ENCODE results near the gene MFGE8.

MFGE8 gene

GRCh38 chr15:88897456-88898194, 15.6 kb downstream of the MFGE8 start:
- DNase-seq, result peak; percentile 70 to 83

- no peak for DNase-seq
Observed at GRCh38 chr15:88897142-88897455, 16.1 kb downstream of the MFGE8 start.

DNA sequence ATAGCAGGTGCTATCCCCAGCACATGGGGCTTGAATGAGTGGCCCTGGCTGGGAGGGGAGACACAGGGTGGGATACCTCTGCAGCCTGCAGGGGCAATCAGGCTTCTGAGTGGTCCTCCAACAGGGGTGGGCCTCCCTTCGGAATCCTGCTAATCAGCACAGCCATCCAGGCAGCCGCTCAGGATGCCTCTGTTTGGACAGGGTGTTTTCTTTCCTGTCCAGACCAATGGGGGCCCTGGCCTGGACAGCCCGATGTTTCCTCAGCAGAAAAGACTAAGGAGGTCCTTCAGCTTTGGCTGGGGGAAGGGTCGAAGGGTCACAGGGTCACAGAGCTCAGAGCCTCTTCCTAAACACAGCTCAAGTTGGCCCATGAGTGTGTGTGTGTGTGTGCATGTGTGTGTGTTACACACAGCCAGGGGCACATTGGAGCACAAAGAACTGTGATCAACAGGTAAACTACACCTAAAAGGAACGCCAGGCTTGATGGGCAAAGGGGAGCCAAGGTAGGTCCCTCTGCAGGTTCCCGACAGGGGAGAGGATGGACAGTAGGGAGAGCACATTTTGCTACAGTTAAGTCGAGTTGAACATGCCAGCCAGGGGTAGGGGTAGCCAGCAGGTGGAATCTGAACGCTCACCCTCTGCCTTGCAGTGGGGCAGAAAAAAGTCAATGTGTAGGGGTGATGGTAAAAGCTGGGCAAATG, 16.7 kb downstream of the MFGE8 start:
- DNase-seq, result no peak

GRCh38 chr15:88894819-88895767, 18.1 kb downstream of the MFGE8 start, which contains the start of gene HAPLN3:
Gene HAPLN3 (minus strand): TSS chr15:88895544. CDS start chr15:88887298, 8,246 bp downstream.
- DNase-seq, result peak; percentile 26 to 47

DNA sequence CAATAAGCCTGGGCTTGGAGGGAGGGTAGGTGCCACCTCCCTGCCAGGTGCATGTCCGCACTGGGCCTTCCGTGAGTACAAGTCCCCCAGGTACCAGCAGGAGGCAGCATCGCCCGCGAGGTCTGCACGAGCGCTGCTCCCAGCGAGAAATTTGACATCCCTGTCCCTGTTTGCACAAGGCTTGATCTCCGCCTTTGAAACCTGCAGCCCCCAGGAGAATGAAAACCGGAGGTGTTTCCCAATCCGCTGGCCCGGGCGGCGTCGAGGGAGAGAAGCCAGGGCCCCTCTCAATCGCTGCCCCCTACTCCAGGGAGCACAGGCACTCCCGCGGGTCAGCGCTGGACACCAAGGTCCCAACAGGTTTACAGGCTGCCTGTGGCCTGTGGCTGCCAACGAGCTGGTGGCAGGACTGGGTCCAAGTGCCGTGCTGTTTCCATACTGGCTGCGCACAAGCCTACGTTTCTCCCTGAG, 18.8 kb downstream of the MFGE8 start:
- DNase-seq, result peak; percentile 42 to 70

- peak in 1 of 2 experiments; percentile 30 for DNase-seq
Observed at GRCh38 chr15:88891540-88892254, 21.5 kb downstream of the MFGE8 start.

- DNase-seq, result no peak
Observed at GRCh38 chr15:88890495-88890894, 22.7 kb downstream of the MFGE8 start.

GRCh38 chr15:88888719-88889118, 24.5 kb downstream of the MFGE8 start:
- DNase-seq, result no peak

- DNase-seq, result no peak
Observed at GRCh38 chr15:88887068-88887580, 26.1 kb downstream of the MFGE8 start.

DNA sequence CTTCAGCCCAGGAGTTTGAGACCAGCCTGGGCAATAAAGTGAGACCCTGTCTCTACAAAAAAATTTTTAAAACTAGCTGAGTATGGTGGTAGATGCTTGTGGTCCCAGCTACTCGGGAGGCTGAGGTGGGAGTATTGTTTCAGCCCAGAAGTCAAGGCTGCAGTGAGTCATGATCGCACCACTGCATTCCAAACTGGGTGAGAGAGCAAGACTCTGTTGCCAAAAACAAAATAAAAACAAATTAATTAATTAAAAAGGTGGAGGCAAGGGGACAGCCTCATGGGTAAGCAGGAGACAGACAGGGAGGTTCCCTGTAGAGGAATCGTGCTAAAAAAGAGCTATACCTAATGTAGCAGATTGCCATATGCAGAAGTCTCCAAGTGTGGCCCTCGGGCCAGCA, 30.4 kb downstream of the MFGE8 start:
- no peak for DNase-seq

DNA sequence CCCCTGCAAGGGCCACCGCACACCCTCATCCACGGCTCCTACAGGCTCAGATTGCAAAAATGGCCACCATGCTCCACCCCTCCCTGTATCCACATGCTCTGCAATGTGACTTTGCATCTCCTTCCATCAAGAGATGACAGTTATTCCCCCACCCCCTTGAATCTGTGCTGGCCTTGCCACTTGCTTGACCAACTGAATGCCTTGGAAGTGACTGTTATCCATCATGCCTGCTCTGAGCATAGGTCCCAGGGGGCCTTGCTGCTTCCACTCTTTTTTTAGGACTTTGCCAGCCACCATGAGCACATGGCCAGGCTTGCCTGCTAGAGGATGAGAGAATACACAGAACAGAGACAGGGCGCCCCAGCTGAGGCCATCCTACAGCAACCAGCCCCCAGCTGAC, 31.4 kb downstream of the MFGE8 start:
- DNase-seq, result no peak

GRCh38 chr15:88880944-88881740, 32.0 kb downstream of the MFGE8 start:
- DNase-seq, result no peak

DNA sequence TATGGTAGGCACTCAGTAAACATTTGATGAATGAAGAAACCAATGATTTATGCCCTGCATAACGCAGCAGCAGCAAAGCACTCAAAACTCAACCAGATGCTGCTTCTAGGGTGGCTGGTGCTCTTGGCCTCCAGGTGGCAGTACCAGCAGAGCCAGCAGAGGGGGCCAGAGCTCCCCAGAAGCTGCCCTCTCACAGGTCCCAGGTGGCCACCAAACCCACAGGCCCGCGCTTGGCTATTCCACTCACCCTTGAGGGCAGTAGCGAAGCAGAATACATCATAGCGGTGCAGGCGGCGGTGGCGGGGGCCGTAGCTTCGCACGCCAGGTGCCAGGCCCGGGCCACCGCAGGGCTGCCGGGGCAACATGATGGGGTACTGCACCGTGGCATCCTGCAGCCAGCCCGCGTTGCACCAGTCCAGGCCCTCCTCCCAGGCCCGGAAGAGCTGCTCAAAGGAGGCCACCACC, 34.4 kb downstream of the MFGE8 start:
- peak; percentile 82 to 96 for DNase-seq

DNA sequence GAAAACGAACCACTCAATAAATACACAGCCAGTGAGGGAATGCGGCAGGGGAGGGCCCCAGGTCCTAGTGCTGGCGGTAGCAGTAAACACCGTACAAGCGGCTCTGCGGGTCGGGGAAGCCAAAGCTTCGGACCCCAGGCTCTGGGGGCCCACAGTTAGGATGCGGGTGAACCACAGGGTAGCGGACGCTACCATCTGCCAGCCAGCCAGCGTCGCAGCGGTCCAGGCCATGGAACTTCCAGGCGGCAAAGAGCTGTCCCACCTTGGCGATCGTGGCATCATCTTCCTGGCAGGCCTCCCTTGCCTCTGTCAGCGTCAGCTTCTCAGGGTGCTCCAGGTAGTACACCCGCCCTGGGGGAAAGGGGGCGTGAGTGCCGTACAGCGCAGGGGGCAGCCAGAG, 35.3 kb downstream of the MFGE8 start:
- no peak for DNase-seq

GRCh38 chr15:88877415-88877814, 35.8 kb downstream of the MFGE8 start:
- no peak for DNase-seq

DNA sequence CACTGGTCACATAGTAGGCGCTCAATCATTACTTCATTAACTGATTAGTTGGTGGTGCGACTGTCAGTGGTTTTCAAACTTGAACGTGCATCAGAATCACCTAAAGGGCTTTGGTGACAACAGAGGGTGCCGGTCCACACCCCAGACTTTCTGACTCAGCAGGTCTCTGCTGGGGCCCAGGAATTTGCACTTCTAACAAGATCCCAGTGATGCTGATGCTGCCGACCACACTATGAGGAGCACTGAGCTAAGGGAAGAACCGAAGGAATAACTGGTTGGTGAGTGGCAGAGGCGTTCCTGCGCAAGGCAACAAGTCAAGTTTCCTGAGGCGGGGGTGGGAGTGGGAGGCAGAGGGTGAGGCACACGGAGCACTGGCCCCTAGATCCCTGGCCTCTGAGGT, 36.6 kb downstream of the MFGE8 start:
- no peak for DNase-seq

DNA sequence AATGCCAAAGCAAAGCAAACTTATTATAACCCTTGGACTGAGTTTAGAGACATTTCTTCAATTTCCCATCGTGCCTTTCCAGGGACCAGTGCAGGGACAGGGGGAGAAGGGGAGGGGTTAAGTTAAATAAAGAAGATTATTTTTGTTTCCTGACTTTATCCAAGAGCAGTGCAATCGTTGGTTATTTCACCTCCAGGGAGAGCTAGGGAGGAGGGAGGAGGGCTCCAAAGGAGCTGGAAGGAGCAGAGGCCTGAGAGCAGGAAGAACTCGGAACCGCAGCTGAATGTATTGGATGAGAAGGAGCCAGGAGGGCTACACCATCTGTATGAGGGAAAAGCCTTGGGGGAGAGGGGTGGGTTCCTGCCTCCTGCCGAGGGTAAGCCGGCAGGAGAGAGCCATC, 38.5 kb downstream of the MFGE8 start:
- peak in 1 of 2 experiments; percentile 43 for DNase-seq

- no peak for DNase-seq
Observed at GRCh38 chr15:88874275-88874674, 38.9 kb downstream of the MFGE8 start.

DNA sequence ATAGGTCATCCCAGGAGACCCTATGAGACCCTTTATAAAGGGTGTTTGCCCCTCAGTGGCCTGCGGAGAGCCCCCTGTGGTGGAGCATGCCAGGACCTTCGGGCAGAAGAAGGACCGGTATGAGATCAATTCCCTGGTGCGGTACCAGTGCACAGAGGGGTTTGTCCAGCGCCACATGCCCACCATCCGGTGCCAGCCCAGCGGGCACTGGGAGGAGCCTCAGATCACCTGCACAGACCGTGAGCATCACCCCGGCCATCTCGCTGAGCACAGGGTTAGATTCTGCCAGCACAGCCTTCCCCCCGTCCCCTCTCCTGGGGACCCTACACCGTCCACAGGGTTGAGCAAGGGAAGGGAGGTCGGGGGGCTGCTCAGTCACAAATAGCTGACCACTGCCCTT, 39.4 kb downstream of the MFGE8 start:
- DNase-seq, result no peak

DNA sequence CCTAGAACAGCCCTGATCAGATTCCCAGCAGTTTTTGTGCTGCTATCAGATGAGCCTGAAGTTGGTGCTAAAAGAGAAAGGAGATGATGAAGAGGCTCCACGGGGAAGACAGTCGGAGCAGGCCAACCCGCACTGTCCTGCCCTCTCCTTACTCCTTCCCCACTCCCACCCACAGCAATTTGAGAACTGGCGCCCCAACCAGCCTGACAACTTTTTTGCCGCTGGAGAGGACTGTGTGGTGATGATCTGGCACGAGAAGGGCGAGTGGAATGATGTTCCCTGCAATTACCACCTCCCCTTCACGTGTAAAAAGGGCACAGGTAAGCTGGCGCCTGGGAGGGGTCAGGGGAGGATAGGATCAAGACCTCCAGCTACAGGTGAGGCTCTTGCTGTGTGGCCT, 40.5 kb downstream of the MFGE8 start:
- DNase-seq, result no peak

DNA sequence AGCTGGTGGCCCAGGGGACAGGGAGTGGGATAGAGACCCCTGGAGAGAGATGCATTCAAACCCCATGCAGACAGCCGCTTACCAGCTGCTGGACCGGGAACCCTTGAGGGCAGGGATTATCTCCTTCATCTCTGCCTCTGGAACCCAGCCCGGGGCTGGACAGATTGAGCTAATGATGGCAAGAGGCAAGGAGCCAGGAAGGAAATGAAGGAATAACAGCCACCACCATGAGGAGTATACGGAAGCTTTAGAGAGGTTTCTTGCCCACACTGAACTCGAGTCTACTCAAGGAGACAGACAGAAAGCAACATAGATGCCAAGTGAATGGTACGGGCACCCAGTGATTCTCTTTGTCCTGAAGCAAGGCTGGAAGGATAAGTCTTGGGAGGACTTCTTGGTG, 41.1 kb downstream of the MFGE8 start:
- DNase-seq, result peak; percentile 34 to 71

Data from NCI-H524 (cell line).